Fibroblast of skin of left biceps (primary cell): Measurements from ENCODE around the gene GUCY2C.

Experiments
- DNase-seq, 2 experiments: peaks; one replicate each; pipeline ENCODE4 v3.0.0-alpha.2; 2013; ENCODE audit warnings: low read depth in 2 of 2

The GUCY2C gene

DNA sequence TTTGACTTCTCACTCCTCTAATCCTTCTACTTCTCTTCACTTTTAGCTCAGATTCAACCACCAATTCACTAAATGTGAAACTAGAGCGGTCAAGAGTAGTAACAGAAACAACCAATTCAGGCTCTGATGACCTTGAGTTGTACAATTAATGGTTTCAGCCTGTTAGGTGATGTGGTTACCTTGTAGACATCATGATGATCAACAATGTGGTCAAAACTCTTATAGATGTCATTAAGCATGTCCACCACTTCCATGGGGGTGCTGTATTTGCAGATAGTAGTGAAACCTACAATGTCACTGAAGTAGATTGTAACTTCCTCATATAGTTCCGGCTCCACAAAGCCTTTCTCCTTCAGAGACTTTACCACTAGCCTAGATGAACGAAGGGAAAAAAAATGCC lies 74.6 kb downstream of the GUCY2C start:
- no peak for DNase-seq

DNA sequence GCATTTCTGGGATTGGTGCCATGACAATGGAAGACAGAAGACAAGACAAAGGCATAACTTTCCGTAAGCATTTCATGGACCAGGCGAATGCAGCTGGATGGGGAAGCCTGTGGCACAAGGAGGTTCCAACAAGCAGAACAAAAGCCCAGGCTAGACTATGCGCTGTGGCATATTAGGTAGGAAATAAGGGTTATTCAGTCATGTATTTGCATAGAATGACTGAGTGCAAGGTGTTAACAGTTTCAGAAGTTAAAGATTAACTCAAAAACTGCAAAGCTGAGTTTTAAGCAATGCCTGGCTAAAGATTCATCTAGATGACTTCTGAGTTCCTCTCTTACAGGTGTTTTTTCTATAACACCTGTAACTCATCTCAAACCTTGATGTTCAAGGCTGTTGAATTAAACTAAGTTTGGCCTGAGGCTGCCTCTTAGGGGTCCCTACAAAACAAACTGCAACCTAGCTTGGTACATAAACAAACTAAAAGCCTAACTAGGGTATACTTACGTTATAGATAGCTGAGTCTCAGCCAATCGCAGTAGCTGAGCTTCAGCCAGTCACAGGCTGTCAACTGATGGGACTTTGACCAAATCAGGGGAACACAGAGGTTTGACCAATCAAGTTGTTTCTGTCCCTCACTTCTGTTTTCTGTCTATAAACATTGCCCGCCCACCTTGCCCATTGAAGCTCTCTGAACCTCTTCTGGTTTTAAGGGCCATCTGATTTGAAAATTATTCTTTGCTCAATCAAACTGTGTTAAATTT lies 76.5 kb downstream of the GUCY2C start:
- no peak for DNase-seq

DNA sequence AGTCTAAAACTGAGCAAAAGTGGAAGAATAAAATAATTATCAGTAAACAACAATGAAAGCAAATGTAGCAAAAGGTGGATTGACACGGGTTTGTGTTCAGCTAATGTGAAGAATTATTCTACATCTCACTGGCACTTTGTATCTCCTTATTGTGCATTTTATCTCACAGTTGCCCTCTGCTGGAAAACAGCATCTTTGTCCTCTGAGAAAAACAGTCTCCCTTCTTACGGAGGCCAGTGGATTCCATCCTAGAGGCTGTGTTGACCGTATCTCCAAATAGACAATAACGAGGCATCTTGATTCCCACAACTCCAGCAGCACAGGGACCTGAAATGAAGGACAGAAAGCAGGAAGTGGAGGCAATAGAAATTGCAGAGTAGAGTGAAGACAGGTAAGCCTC lies 77.4 kb downstream of the GUCY2C start:
- no peak for DNase-seq

DNA sequence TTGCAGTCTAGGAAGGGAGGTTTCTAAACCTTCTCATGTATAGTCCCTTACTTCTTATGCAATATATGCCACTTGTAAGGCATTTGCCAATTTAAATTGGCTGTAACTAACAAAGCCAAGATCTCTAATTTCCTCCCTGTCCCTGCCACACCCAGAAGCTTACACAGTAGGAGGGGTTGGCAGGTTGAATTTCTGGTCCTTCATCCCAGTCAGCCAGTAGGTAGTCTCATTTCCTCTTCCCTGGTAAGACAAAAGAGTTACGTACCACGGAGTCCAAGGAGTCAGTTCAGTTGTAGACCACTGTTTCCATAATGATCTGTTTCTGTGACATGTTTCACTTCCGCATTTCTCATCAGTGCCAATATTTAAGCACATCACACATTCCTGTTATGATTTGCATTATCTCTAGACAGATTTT lies 81.7 kb downstream of the GUCY2C start:
- no peak for DNase-seq

DNA sequence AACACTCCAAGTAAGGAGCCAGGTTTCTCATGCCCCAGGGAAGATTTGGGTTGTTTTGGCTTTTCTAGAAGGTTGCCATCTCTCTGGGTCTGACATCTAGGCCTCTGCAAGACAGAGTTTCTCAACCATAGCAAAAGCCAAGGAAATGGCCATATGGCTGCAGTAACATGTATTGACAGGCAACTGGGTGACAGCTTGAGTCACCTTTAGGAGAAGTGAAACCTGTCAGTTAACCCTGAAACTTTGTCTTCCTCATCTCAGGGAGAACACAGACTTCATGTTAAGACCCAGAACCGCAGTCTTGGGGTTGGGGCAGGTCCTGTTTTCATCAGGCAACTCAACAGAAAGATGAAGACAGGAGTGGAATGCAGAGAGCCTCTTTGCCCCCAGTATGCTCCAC lies 82.7 kb downstream of the GUCY2C start:
- no peak for DNase-seq

DNA sequence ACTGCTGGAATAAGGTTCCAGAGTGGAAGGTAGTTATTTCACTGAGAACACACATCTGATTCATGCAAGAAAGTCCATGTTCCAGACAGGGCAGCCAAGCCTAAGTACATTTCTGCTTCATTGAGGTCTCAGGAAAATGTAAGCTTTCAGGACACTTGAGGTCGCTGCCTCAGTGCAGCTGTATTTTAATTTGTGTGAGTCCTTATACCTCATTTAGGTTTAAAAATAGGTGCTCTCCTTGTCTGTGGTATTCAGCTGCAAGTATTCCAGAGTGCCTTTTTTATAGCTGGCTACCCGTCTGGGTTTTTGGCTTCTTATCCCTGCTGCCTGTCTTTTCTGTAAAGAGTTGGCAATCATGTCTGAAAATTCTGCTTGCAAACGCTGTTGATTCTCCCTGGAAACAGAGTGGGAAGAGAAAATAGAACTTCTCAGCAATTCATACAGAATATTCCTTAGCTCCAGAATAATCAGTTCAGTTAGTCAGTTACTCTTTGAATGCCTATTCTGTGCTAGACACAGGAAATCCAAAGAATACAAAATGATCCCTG lies 83.4 kb downstream of the GUCY2C start:
- no peak for DNase-seq

DNA sequence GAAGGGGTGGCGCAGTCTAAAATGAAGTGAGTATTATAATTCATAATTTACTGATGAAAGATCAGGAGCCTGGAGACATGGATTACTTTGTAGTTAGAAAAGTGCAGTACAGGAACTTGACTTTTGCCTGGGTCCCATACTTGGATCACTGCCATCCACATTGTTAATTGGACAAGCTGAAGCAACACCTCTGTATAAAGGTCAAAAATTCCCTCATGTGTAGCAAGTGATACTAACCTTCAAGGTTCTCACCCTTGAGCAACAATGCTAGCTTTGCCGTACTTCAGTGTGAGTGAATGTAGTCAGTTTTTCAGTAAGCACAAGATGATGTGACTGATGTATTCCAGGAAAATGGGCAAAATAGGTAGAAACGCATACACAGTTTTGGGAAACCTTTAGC lies 84.1 kb downstream of the GUCY2C start:
- DNase-seq: no peak

DNA sequence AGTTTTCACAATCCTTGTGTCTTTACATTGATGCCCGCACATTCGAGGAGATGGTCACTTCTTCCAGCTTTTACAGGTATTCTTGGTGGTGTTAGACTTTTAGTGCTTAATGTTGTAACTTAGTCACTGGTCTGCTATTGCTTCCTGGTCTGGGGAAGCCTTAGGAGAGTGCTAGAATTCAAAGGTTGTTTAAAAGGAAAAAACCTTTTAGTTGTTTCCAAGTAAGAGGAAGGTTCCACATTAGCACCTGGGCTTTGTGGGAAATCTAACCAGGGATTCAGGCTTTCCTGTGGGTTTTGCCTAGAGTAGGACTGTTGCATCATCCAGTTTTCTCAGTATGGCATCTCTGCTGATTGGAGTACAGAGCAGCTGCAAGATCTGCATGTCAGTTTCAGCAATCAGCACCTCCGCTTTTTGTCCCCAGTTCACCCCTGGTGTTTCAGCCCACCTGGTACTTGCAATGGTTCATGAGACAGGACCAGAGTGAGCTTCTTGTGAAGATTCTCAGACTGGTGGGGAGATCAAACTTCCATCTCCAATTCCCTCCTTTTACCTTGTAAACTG lies 84.7 kb downstream of the GUCY2C start:
- no peak for DNase-seq

DNA sequence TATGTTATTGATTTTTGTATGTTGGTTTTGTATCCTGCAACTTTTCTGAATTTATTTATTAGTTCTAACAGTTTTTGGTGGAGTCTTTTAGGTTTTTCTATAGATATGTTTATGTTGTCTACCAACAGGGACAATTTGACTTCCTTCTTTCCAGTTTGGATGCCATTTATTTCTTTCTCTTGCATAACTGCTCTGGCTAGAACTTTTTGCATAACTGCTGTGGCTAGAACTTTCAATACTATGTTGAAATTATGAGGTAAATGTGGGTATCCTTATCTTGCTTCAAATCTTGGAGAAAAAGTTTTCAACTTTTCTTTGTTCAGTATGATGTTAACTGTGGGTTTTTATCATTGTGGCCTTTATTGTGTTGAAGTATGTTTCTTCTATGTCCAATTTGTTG lies 88.8 kb downstream of the GUCY2C start:
- no peak for DNase-seq

DNA sequence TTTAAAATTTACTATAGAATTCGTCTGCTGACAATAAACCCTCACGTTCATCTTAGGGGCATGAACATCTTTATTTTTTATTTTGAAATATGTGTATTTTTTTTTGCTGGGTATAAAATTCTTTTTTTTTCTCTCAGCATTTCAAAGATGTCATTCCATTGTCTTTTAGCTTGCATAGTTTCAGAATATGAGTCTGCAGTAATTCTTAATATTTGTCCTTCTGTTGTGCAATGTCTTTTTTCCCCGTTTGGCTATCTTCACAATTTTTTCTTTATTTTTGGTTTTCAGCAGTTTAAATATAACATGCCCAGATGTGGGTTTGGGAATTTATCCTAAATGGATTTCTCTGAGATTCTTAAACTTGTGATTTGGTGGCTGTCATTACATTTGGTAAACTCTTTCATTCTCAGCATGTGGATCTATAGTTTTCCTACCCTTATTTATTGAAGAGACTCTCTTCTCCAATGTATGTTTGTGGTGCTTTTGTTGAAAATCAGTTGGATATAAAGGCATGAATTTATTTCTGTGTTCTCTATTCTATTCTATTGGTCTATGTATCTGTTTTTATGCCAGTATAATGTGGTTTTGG lies 90.9 kb downstream of the GUCY2C start:
- no peak for DNase-seq

DNA sequence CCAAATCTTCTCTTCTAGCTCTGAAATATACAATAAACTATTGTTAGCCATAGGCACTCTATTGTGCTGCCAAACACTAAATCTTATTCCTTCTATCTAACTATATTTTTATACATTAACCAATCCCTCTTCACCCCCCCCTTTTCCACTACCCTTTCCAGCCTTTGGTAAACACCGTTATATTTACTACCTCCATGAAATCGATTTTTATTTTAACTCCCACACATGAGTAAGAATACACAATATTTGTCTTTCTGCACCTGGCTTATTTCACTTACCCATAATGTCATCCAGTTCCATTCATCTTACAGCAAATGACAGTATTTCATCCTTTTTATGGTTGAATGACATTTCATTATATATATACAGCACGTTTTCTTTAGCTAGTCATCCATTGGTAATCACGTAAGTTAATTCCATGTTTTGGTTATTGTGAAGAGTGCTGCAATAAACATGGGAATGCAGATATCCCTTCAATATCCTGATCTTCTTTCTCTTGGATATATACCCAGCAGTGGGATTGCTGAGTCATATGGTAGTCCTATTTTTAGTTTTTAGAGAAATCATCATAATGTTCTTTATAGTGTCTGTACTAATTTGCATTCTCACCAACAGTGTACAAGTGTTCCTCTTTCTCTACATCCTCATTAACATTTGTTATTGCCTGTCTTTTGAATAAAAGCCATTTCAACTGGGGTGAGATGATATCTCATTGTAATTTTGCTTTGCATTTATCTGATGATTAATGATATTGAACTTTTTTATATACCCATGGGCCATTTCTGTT lies 94.5 kb downstream of the GUCY2C start:
- no peak for DNase-seq

DNA sequence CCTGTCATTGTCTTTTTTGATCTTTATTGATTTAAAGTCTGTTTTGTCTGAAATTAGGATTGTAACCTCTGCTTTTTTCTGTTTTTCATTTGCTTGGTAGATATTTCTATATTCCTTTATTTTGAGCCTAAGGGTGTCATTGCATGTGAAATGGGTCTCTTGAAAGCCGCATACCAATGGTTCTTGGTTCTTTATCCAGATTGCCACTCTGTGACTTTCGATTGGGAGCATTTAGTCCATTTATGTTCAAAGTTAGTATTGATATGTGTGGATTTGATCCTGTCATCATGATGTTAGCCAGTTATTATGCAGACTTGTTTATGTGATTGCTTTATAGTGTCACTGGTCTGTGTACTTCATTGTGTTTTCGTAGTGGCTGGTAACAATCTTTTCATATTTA lies 98.9 kb downstream of the GUCY2C start:
- DNase-seq: no peak

DNA sequence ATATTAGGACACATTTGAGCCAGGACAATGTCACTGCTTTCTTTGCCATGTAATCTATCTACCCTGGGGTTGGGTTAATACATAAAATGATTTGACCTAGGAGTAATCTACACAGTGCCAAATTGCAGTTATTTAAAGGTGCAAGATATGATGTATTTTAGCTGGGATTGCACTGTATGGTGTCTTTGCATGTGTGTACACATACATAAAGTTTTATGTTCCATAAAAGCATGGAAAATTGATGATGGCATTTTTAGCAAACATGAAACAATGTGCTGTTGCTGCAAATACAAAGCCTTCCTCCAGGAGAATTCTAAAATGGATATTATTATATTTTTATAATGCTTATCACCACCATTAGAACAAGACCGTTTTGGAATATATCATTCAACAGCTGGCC lies 104.7 kb downstream of the GUCY2C start:
- DNase-seq: no peak

DNA sequence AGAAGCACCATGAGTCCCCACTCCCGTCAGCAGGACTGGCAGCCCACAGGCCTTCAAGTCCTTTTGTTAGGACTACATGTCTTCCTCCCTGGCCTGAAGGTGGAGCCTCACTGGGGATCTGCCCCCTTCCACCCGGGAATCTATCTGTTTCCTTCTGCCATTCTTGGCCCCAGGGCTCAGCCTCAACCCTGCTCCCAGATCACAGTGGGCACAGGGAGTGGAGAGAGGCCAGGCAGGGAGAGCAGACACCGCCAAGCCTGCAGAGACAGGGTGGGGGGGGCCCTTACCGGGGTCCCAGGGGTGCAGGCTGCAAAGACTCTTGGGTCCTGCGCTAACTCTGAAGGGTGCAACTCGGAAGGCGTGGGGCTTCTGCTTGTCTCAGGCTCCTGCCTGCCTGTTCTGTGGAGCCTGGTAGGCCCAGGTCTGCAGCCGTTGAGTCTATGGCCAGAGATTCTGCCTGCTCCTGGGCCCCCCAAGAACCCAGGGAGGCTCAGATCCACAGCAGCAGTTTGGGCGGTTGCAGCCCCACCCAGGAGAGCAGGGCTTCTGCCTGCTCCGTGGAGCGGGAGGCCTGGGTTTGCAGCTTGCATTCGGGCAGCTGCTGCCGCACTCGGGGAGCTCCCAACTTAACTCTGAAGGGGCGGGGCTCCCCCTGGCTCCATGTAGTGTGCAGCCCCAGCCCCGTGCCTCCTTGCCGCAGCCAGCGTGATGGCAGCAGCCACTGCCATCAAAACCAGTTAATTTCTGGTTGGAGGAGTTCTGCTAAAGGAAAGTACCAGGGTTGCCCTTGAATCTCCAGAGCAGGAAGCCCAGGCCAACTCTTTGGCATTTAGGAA lies 107.0 kb downstream of the GUCY2C start:
- no peak for DNase-seq

DNA sequence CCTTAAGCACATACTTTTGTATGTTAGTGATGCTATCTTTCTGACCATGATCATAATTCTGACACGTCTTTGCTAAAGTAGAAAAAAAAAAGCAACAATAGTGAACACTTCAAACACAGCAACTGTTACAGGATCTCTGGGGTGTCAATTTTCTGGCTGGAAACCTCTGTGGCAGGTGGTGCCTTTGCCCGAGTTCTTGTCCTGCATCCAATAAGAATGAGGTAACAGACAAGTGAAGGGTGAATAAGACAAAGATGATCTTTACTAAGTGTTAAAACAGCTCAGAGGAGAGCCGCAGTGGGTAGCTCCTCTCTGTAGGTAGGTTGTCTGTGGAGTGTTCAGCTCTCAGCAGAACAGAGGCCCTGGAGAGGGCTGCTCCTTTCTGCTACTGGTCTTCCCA lies 107.8 kb downstream of the GUCY2C start:
- no peak for DNase-seq

DNA sequence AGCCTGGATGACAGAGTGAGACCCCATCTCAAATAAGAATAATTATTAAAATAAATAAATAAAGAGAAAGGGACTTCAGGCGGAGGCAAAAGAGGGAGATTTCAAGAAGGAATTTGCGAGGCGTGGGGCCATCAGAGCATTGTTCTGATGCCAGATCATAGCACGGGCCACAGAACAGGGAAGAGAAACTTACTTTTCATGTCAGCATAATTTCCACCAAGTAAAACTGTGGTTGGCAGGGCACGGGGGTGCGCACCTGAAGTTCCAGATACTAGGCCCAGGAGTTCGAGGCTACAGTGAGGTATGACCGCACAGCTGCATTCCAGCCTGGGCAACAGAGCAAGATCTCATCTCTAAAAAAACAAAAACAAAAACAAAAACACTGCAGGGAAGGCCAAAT lies 117.8 kb downstream of the GUCY2C start:
- DNase-seq: no peak

DNA sequence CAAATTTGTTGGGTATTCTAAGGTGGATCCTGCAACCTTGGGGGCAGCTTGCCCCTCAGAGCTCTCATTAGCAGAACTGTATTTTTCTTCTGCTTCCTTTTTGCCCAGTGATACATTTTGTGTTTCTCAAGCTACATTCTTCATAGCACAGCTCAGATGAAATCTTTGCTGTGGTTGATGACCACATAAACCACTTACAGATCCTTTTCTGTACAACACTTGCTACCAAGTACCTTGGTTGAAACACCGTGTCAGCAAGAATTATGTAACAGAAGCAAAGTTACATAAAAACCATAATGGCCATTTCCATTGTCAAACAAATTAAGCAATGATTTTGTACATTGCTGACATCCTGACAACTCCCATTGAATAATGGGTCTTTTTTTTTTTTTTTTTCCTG lies 119.1 kb downstream of the GUCY2C start:
- DNase-seq: no peak

DNA sequence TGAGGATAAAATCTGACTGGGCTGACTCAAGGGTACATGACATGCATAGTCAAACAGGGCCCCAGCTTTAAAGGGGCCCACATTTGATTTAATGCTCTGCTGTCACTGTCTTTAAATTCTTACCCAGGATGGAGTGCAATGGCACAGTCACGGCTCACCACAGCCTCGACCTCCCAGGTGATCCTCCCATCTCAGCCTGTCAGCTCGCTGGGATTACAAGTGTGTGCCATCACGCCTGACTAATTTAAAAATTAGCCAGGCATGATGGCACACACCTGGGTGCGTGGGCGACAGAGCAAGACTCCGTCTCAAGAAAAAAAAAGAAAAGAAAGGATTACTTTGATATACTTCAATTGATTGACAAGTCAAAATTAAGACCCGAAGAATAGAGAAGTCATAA lies 119.5 kb downstream of the GUCY2C start:
- DNase-seq: no peak

DNA sequence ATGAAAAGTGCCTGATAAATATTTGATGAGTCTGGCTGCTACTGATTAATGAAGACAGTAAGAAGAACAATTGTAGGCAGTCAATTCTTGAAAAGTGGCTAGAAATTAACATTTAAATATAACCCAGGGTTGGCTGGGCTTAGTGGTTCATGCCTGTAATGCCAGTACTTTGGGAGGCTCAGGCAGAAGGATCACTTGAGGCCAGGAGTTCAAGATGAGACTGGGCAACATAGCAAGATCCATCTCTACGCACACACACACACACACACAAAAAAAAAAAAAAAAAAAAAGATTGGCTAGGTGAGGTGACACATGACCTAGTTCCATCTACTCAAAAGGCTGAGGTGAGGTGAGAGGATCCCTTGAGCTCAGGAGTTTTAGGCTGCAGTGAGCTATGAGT lies 120.8 kb downstream of the GUCY2C start:
- DNase-seq: no peak

DNA sequence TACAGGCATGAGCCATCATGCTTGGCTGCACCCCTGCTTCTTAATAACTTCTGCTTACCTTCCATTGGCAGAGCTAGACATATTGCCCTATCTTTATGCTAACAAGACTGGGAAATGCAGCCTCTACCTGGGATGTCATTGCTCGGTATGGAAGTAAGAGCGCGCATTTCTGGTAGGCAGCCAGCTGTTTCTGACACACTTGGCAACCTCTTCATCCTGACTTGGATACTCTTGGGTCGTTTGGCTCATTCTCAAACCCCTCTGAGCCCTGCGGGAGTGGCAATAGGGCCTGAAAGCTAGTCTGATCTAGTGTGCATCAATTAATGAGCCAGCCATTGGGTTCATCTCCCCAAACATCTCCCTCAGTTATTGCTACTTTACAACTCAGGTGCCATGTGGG lies 123.3 kb downstream of the GUCY2C start:
- DNase-seq: no peak

DNA sequence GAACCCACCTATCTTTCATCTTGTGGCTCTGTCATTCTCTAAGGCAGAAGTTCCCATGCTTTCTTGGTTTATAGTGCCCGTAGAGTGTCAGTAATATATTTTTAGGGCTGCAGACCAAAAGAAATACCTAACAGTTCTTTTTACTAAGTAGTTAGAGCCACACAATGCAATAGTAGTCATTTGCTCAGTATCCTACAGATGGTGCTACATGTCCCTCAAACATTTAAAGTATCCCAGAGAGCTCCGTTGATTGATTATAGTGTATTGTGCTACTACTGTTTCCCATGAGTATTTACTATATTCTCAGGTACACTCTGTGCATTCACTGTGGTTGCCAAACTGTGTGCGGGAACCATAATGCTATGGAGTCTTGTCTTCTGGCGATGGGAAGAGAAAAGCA lies 124.0 kb downstream of the GUCY2C start:
- DNase-seq: no peak

DNA sequence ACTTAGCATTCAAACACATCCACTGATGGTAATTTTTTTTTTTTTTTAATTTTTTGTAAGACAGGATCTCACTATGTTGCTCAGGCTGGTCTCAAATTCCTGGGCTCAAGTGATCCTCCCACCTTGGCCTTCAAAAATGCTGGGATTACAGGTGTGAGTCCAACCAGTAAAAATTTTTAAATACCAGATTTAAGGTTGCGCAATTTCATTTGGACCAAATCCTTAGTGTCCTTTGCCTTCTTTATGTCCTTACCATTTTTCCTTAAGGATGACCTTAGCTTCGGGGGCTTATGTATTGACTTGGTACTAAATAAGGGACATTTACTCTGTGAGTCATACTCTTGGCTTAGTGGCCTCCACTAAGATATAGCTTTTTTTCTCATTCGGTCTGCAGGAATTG lies 124.6 kb downstream of the GUCY2C start:
- no peak for DNase-seq
